ENCODE measurements around the gene FOXO4.

Gene FOXO4

DNA sequence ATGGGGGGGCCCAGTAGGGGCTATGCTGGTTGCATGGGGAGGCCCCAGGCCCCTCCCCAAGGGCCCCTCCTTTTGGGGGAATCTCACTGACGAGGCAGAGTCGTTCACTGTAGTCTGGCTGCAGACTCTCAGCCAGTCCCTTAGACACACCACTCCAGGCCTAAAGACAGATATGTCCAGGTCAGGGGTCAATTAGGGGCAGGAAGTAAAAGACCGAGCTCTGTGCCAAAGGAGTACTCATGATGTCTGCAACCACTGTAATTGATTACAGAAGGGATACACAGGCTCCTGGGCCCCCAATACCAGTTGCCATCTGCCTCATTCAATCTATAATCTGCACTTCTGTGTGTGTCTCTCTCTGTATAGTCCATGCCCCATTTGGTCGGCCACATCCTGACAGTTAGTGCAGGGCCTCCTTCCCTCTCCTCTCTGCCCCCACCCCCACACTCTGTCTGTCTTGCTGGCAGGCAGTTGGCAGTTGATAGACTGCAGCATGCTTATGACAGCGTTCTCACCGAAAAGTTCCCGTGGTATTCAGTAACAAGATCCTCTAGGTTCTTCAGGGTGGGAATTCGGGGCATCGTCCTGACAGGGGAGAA lies 12.2 kb downstream of the FOXO4 start:
- peak; percentile 66 for FAIRE-seq
- DNase-seq (ENCODE audit: insufficient read length, low spot score) = no peak
- TF ChIP-seq POU2F2 (IDR thresholded peaks at IDR 0.05; ENCODE audit: low read depth, low read length) (no peak), SPI1 (IDR thresholded peaks at IDR 0.05; ENCODE audit: low read depth, low read length) (no peak), PAX5 (IDR thresholded peaks at IDR 0.05; ENCODE audit: insufficient read depth, low read length, severe bottlenecking) (no peak), POLR2AphosphoS5 (IDR thresholded peaks at IDR 0.05; ENCODE audit: low read depth, low read length) (no peak), POLR2A (IDR thresholded peaks at IDR 0.05; ENCODE audit: low read depth, low read length) (no peak), TAF1 (IDR thresholded peaks at IDR 0.05; ENCODE audit: low read depth, low read length) (no peak)

GRCh38 chrX:71109051-71109450 lies 13.4 kb downstream of the FOXO4 start:
- DNase-seq (ENCODE audit: insufficient read length, low spot score) (no peak), FAIRE-seq (peak; percentile 78)
- TF ChIP-seq POU2F2 (IDR thresholded peaks at IDR 0.05; ENCODE audit: low read depth, low read length) (no peak), PAX5 (IDR thresholded peaks at IDR 0.05; ENCODE audit: insufficient read depth, low read length, severe bottlenecking) (no peak), POLR2A (IDR thresholded peaks at IDR 0.05; ENCODE audit: low read depth, low read length) (no peak), SPI1 (IDR thresholded peaks at IDR 0.05; ENCODE audit: low read depth, low read length) (no peak), TAF1 (IDR thresholded peaks at IDR 0.05; ENCODE audit: low read depth, low read length) (no peak), POLR2AphosphoS5 (IDR thresholded peaks at IDR 0.05; ENCODE audit: low read depth, low read length) (no peak)

DNA sequence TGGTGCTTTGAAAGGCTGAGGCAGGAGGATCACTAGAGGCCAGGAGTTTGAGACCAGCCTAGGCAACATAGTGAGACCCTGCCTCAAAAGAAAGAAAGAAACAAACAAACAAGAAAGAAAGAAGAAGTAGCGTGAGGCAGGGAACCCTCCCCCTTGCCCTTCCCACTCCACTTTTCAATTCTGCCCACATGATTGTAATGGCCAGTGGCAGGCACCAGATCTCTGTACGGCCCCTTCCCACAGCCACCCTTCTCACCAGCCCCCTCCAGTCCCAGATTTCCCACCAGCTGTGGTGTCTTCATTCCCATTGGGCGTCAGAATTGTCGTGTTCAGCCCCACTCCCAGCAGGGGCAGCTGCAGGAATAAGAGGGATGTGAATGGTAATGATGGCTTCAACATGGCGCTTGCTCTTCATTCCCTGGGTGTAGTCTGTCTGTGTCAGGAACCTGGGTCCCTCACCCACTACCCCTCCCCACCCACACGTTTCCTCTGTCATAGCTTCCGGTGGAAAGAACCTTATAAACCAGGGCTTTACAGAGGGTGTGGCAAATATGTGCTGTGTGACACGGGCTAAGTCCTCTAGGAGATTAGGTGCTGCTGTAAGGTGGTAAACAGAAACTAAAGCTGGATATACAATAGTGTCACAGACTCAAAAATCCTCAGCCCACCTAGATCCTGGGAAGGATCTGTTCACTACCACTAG lies 15.6 kb downstream of the FOXO4 start, which contains the start of gene IL2RG:
Gene IL2RG (minus strand): TSS at position 437 of the 703 bp plus-strand sequence. CDS start 38 bp downstream, at position 399.
- TF ChIP-seq POLR2AphosphoS5 (IDR thresholded peaks at IDR 0.05; ENCODE audit: low read depth, low read length) (peak; percentile 93), SPI1 (IDR thresholded peaks at IDR 0.05; ENCODE audit: low read depth, low read length) (no peak), PAX5 (IDR thresholded peaks at IDR 0.05; ENCODE audit: insufficient read depth, low read length, severe bottlenecking) (no peak), POU2F2 (IDR thresholded peaks at IDR 0.05; ENCODE audit: low read depth, low read length) (no peak), TAF1 (IDR thresholded peaks at IDR 0.05; ENCODE audit: low read depth, low read length) (peak; percentile 66), POLR2A (IDR thresholded peaks at IDR 0.05; ENCODE audit: low read depth, low read length) (peak; percentile 93)
- FAIRE-seq = peak; percentile 93
- DNase-seq (ENCODE audit: insufficient read length, low spot score) = no peak

DNA sequence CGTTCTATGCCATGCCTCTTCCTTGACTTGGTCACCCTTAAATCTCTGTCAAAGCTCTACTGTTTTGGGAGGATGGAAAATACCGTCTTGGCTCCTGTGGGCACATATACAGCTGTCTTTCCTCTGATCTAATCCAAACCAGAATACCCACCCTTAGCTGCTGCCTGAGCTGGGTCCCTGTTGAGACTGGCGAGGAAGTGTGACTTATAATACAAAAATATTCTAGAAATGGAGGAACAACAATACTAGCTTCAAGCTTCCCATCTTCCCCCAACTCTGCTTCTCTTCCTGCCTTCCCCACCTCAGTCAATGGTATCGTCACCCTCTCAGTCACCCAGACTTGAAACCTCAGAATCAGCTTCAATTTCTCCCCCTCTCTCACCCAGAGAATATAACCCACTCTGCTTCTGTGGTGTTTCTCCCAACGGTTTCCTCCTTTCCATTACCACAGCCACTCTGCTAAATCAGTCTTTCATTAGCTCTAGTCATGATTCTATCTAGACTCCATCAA lies 16.3 kb downstream of the FOXO4 start:
- DNase-seq (ENCODE audit: insufficient read length, low spot score) = no peak
- no peak for TF ChIP-seq TAF1 (IDR thresholded peaks at IDR 0.05; ENCODE audit: low read depth, low read length)
- TF ChIP-seq POLR2A (IDR thresholded peaks at IDR 0.05; ENCODE audit: low read depth, low read length) = no peak
- TF ChIP-seq POLR2AphosphoS5 (IDR thresholded peaks at IDR 0.05; ENCODE audit: low read depth, low read length) = no peak
- no peak for TF ChIP-seq POU2F2 (IDR thresholded peaks at IDR 0.05; ENCODE audit: low read depth, low read length)
- TF ChIP-seq SPI1 (IDR thresholded peaks at IDR 0.05; ENCODE audit: low read depth, low read length) = no peak
- no peak for TF ChIP-seq PAX5 (IDR thresholded peaks at IDR 0.05; ENCODE audit: insufficient read depth, low read length, severe bottlenecking)
- no peak for FAIRE-seq

GRCh38 chrX:71117358-71117757 lies 21.7 kb downstream of the FOXO4 start:
- FAIRE-seq = no peak
- TF ChIP-seq POLR2AphosphoS5 (IDR thresholded peaks at IDR 0.05; ENCODE audit: low read depth, low read length) (no peak), TAF1 (IDR thresholded peaks at IDR 0.05; ENCODE audit: low read depth, low read length) (no peak), SPI1 (IDR thresholded peaks at IDR 0.05; ENCODE audit: low read depth, low read length) (no peak), POLR2A (IDR thresholded peaks at IDR 0.05; ENCODE audit: low read depth, low read length) (no peak), PAX5 (IDR thresholded peaks at IDR 0.05; ENCODE audit: insufficient read depth, low read length, severe bottlenecking) (no peak), POU2F2 (IDR thresholded peaks at IDR 0.05; ENCODE audit: low read depth, low read length) (no peak)
- no peak for DNase-seq (ENCODE audit: insufficient read length, low spot score)

- FAIRE-seq (peak; percentile 95), DNase-seq (ENCODE audit: insufficient read length, low spot score) (peak; percentile 68)
- TF ChIP-seq SPI1 (IDR thresholded peaks at IDR 0.05; ENCODE audit: low read depth, low read length) (no peak), TAF1 (IDR thresholded peaks at IDR 0.05; ENCODE audit: low read depth, low read length) (0 out of 2 replicates have a peak, but pooled peaks have one; percentile 15), POLR2AphosphoS5 (IDR thresholded peaks at IDR 0.05; ENCODE audit: low read depth, low read length) (peak; percentile 79), POU2F2 (IDR thresholded peaks at IDR 0.05; ENCODE audit: low read depth, low read length) (no peak), POLR2A (IDR thresholded peaks at IDR 0.05; ENCODE audit: low read depth, low read length) (peak; percentile 81), PAX5 (IDR thresholded peaks at IDR 0.05; ENCODE audit: insufficient read depth, low read length, severe bottlenecking) (no peak)
These were observed 22.7 kb downstream of the FOXO4 start, which contains the start of gene MED12 for GRCh38 chrX:71118032-71118984. Gene MED12 (plus strand): TSS chrX:71118596. CDS start chrX:71118755, 159 bp downstream.

GRCh38 chrX:71118985-71119535 lies 23.4 kb downstream of the FOXO4 start:
- no peak for FAIRE-seq
- no peak for DNase-seq (ENCODE audit: insufficient read length, low spot score)
- TF ChIP-seq POU2F2 (IDR thresholded peaks at IDR 0.05; ENCODE audit: low read depth, low read length) (no peak), TAF1 (IDR thresholded peaks at IDR 0.05; ENCODE audit: low read depth, low read length) (no peak), POLR2AphosphoS5 (IDR thresholded peaks at IDR 0.05; ENCODE audit: low read depth, low read length) (no peak), PAX5 (IDR thresholded peaks at IDR 0.05; ENCODE audit: insufficient read depth, low read length, severe bottlenecking) (no peak), SPI1 (IDR thresholded peaks at IDR 0.05; ENCODE audit: low read depth, low read length) (no peak), POLR2A (IDR thresholded peaks at IDR 0.05; ENCODE audit: low read depth, low read length) (no peak)

DNA sequence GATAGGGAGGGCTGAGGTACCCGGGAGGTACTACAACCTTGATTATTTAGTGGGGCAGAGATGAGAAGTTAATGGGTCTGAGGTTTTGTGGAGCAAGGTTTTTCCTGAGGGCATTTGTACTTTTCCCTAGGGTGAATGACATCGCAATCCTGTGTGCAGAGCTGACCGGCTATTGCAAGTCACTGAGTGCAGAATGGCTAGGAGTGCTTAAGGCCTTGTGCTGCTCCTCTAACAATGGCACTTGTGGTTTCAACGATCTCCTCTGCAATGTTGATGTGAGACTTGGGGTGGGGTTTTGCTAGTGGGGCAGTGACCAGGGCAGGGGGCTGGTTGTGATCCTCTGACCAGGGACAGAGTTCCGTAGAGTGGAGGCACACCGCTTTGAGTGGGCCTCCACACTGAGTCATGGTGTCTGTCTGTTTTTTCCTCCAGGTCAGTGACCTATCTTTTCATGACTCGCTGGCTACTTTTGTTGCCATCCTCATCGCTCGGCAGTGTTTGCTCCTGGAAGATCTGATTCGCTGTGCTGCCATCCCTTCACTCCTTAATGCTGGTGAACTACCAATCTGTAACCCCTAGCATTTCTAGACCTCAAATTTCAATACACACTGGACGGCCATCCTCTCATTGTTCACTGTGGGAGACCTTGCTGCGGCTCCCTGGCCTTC lies 32.6 kb downstream of the FOXO4 start:
- DNase-seq (ENCODE audit: insufficient read length, low spot score) (no peak), FAIRE-seq (peak; percentile 72)
- TF ChIP-seq SPI1 (IDR thresholded peaks at IDR 0.05; ENCODE audit: low read depth, low read length) (no peak), POLR2AphosphoS5 (IDR thresholded peaks at IDR 0.05; ENCODE audit: low read depth, low read length) (no peak), POLR2A (IDR thresholded peaks at IDR 0.05; ENCODE audit: low read depth, low read length) (no peak), TAF1 (IDR thresholded peaks at IDR 0.05; ENCODE audit: low read depth, low read length) (no peak)
